BLaER1 treated with 17β-estradiol and CSF1 and Interleukin-3, amounts not matched to agents 10 nM and 100 nM (cell line): Measurements from ENCODE around the gene DYNLRB1.
"Not testable (repeated sequence)": the region's sequence is repeated elsewhere in the genome, so short reads cannot be mapped to it uniquely, and the experiment has no call there.

Source experiments
- H3K27ac ChIP-seq, 11 experiments: shearing (Covaris generic); formaldehyde crosslinking; 2 replicates each; pipeline ENCODE4 v1.8.1; 2022
- H3K27me3 ChIP-seq, 11 experiments: shearing (Covaris generic); formaldehyde crosslinking; 2 replicates each; pipeline ENCODE4 v1.8.1; 2022
- H3K36me3 ChIP-seq, 11 experiments: shearing (Covaris generic); formaldehyde crosslinking; 2 replicates each; pipeline ENCODE4 v1.8.1; 2022
- H3K4me1 ChIP-seq, 10 experiments: shearing (Covaris generic); formaldehyde crosslinking; 2 replicates each; pipeline ENCODE4 v1.8.1; 2022
- H3K4me2 ChIP-seq, 11 experiments: shearing (Covaris generic); formaldehyde crosslinking; 2 replicates each; pipeline ENCODE4 v1.8.1; 2022
- H3K4me3 ChIP-seq, 10 experiments: shearing (Covaris generic); formaldehyde crosslinking; 2 replicates each; pipeline ENCODE4 v1.8.1; 2022
- H3K9ac ChIP-seq, 11 experiments: shearing (Covaris generic); formaldehyde crosslinking; 2 replicates each; pipeline ENCODE4 v1.8.1; 2022
- H3K9me3 ChIP-seq, 11 experiments: shearing (Covaris generic); formaldehyde crosslinking; replicated peaks in 1 of 11; 2 replicates each; pipeline ENCODE4 v1.8.1; 2022
- H4K20me1 ChIP-seq, 11 experiments: shearing (Covaris generic); formaldehyde crosslinking; 2 replicates each; pipeline ENCODE4 v1.8.1; 2022
- Cebpa-rat ChIP-seq, 11 experiments: shearing (Covaris generic); IDR thresholded peaks; 2 replicates each; pipeline ENCODE4 v1.8.1; 2022

The DYNLRB1 gene

GRCh38 chr20:34516247-34517113 is at the start of gene DYNLRB1:
TSS of gene DYNLRB1 (plus strand) at chr20:34516422. CDS start at chr20:34516459, 37 bp downstream.
- no peak for TF ChIP-seq Cebpa-rat (IDR thresholded peaks at IDR 0.05)
- Histone ChIP-seq H3K27ac (peak within 1 kb of the TSS; percentile 80 to 90 (median 87)), H3K4me1 (peaks cover 24 to 51% (median 34%) of the 10 kb centered on the region in 10 experiments)

GRCh38 chr20:34468951-34469350 is 47.3 kb upstream of the DYNLRB1 start:
- H3K27me3 ChIP-seq: no peaks in the 10 kb centered on the region
- H3K9me3 ChIP-seq: no peaks in the 10 kb centered on the region
- H3K9ac ChIP-seq: no peak overlapping the region
- peaks cover 78 to 99% (median 92%) of the 10 kb centered on the region in 11 experiments for H3K36me3 ChIP-seq
- peaks cover 0 to 47% (median 9%) of the 10 kb centered on the region in 11 experiments; a peak in 11 of 22 replicates for H4K20me1 ChIP-seq
- H3K4me1 ChIP-seq: peaks cover 0 to 24% (median 16%) of the 10 kb centered on the region in 10 experiments; a peak in 19 of 20 replicates
- no peak overlapping the region for H3K27ac ChIP-seq
- no peak overlapping the region for H3K4me3 ChIP-seq
- no peak overlapping the region for H3K4me2 ChIP-seq
- no peak for TF ChIP-seq Cebpa-rat (IDR thresholded peaks at IDR 0.05)

More at GRCh38 chr20:34516247-34517113, at the start of gene DYNLRB1:
- H3K4me2 ChIP-seq: peak within 1 kb of the TSS; percentile 76 to 96 (median 90)
- H3K36me3 ChIP-seq: peaks cover 18 to 51% (median 31%) of the 10 kb centered on the region in 11 experiments; a peak in 21 of 22 replicates
- H4K20me1 ChIP-seq: peaks cover 18 to 50% (median 40%) of the 10 kb centered on the region in 11 experiments; a peak in 20 of 22 replicates
- H3K4me3 ChIP-seq: peak within 1 kb of the TSS; percentile 65 to 91 (median 84)
- H3K9ac ChIP-seq: peak within 1 kb of the TSS; percentile 86 to 95 (median 90)
- H3K9me3 ChIP-seq: no peaks in the 10 kb centered on the region
- H3K27me3 ChIP-seq: no peaks in the 10 kb centered on the region

GRCh38 chr20:34472246-34472925 is 43.8 kb upstream of the DYNLRB1 start:
- Histone ChIP-seq H3K4me3 (no peak overlapping the region), H3K9ac (peak overlapping the region in 1 of 11 experiments; percentile 4; a peak in 1 of 22 replicates), H3K4me1 (peaks cover 0 to 24% (median 16%) of the 10 kb centered on the region in 10 experiments; a peak in 19 of 20 replicates), H3K9me3 (peaks cover 0 to 8% (median 0%) of the 10 kb centered on the region in 11 experiments; a peak in 1 of 22 replicates), H3K36me3 (peaks cover 65 to 88% (median 83%) of the 10 kb centered on the region in 11 experiments), H4K20me1 (peaks cover 0 to 46% (median 6%) of the 10 kb centered on the region in 11 experiments; a peak in 10 of 22 replicates), H3K27me3 (no peaks in the 10 kb centered on the region), H3K4me2 (peak overlapping the region in 10 of 11 experiments; percentile 11 to 60 (median 20); a peak in 17 of 22 replicates), H3K27ac (peak overlapping the region in 2 of 11 experiments; percentile 0 to 6; a peak in 3 of 22 replicates)
- no peak for TF ChIP-seq Cebpa-rat (IDR thresholded peaks at IDR 0.05)

DNA sequence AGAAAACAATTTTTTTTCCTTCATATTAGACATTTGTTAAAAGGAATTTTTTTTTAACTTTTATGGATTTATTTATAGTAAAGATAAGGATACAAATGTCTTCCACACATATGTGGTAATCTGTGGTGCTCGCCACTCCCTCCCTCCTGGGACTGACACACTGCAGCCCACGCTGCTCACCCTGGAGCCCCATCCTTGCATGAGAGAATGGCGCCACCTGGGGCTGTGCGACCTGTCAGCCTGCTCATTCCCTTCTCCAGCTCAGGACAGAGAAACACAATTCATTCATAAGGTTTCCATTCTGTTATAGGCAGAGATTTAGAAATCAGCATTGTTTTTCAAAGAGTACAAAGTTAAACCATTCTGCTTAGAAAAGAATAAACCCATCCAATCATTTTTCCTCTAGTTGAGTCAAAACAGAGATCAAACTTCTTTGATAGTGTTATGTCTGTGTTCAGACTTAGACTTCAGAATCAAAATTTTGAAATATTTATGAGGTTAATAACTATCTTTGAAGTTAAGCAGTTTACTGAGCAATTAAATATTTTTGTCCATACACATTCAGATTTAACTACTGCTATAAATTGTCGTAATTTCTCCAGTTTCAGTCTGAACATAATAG is 42.8 kb upstream of the DYNLRB1 start:
- H3K27ac ChIP-seq: peak overlapping the region in 1 of 11 experiments; percentile 6; a peak in 2 of 22 replicates
- H3K4me2 ChIP-seq: peak overlapping the region in 7 of 11 experiments; percentile 11 to 60 (median 18); a peak in 11 of 22 replicates
- H3K36me3 ChIP-seq: peaks cover 65 to 88% (median 83%) of the 10 kb centered on the region in 11 experiments
- H3K4me1 ChIP-seq: peaks cover 0 to 24% (median 16%) of the 10 kb centered on the region in 10 experiments; a peak in 19 of 20 replicates
- H3K4me3 ChIP-seq: no peak overlapping the region
- peaks cover 0 to 8% (median 0%) of the 10 kb centered on the region in 11 experiments; a peak in 1 of 22 replicates for H3K9me3 ChIP-seq
- no peak overlapping the region for H3K9ac ChIP-seq
- H4K20me1 ChIP-seq: peaks cover 0 to 40% (median 6%) of the 10 kb centered on the region in 11 experiments; a peak in 10 of 22 replicates
- TF ChIP-seq Cebpa-rat (IDR thresholded peaks at IDR 0.05): no peak
- no peaks in the 10 kb centered on the region for H3K27me3 ChIP-seq

DNA sequence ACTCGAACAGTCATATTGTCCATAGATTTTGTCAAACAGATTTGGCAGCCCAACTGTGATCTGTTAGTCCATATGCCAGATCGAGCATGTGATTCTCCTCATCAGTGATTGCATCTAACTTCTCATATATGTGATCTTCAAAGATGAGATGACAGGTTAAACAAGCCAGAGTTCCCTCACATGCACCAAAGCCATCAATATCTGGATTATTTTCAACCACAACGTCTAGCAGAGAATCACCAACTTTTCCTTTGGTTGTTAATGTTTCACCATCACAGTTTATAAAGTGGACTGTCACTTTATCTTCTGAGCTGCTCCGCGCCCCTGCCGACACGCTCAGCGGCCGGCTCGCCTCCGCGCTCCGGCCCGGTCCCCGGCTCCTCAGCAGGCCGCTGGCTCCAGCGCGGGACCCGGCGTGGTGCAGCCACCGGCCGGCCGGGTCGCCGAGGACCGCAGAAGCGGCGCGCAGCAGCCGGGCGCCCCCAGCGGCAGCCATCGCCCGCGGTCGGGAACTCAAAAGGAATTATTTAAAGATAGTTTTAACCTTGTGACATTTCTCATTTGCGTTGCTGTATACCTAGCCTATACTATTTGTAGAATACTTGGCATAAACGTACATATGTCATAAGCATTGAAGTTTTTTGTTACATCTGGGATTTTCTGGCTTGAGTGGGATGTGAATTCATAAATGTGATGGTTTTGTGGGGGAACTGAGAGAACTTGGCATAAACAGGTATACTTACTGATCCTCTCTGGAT is 40.1 kb upstream of the DYNLRB1 start:
- Histone ChIP-seq H3K4me3 (no peak overlapping the region), H3K27ac (no peak overlapping the region), H3K4me1 (peaks cover 0 to 32% (median 16%) of the 10 kb centered on the region in 10 experiments; a peak in 19 of 20 replicates), H3K9ac (peak overlapping the region in 1 of 11 experiments; percentile 23; a peak in 1 of 22 replicates), H3K36me3 (peaks cover 64 to 88% (median 82%) of the 10 kb centered on the region in 11 experiments), H4K20me1 (peaks cover 0 to 36% (median 5%) of the 10 kb centered on the region in 11 experiments; a peak in 9 of 22 replicates), H3K27me3 (no peaks in the 10 kb centered on the region), H3K9me3 (peaks cover 0 to 18% (median 13%) of the 10 kb centered on the region in 11 experiments; a peak in 15 of 22 replicates), H3K4me2 (peak overlapping the region in 5 of 11 experiments; percentile 2 to 45 (median 20); a peak in 3 of 22 replicates)
- no peak for TF ChIP-seq Cebpa-rat (IDR thresholded peaks at IDR 0.05)

DNA sequence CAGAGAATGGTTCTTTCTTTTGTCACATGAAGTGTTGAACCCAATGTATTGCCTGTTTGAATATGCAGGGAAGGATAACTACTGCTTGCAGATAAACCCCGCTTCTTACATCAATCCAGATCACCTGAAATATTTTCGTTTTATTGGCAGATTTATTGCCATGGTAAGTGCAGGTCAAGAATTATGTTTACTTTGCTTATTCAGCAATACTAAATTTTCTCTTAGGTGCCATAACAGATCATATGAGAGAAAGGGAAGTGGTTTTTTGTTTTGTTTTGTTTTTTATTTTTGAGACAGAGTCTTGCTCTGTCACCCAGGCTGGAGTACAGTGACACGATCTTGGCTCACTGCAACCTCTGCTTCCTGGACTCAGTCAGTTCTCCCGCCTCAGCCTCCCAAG is 36.6 kb upstream of the DYNLRB1 start:
- Histone ChIP-seq H3K4me3 (no peak overlapping the region), H3K9ac (no peak overlapping the region), H3K4me1 (peaks cover 0 to 9% (median 0%) of the 10 kb centered on the region in 10 experiments; a peak in 4 of 20 replicates), H3K27ac (peak overlapping the region in 3 of 11 experiments; percentile 35 to 40 (median 38); a peak in 3 of 22 replicates), H4K20me1 (peaks cover 0 to 16% (median 0%) of the 10 kb centered on the region in 11 experiments; a peak in 5 of 22 replicates), H3K4me2 (peak overlapping the region in 1 of 11 experiments; percentile 25; a peak in 2 of 22 replicates), H3K27me3 (no peaks in the 10 kb centered on the region), H3K36me3 (peaks cover 79 to 90% (median 87%) of the 10 kb centered on the region in 11 experiments), H3K9me3 (peaks cover 17 to 44% (median 39%) of the 10 kb centered on the region in 11 experiments)
- TF ChIP-seq Cebpa-rat (IDR thresholded peaks at IDR 0.05): no peak

GRCh38 chr20:34482154-34482553 is 34.1 kb upstream of the DYNLRB1 start:
- not testable (repeated sequence) for H3K27ac ChIP-seq, H3K9ac ChIP-seq, H3K27me3 ChIP-seq, H3K4me3 ChIP-seq, H3K4me2 ChIP-seq, H3K4me1 ChIP-seq
- H4K20me1 ChIP-seq: peaks cover 0 to 16% (median 0%) of the 10 kb centered on the region in 11 experiments; a peak in 1 of 22 replicates
- H3K36me3 ChIP-seq: peaks cover 86 to 100% (median 99%) of the 10 kb centered on the region in 11 experiments
- peaks cover 17 to 43% (median 36%) of the 10 kb centered on the region in 11 experiments for H3K9me3 ChIP-seq

DNA sequence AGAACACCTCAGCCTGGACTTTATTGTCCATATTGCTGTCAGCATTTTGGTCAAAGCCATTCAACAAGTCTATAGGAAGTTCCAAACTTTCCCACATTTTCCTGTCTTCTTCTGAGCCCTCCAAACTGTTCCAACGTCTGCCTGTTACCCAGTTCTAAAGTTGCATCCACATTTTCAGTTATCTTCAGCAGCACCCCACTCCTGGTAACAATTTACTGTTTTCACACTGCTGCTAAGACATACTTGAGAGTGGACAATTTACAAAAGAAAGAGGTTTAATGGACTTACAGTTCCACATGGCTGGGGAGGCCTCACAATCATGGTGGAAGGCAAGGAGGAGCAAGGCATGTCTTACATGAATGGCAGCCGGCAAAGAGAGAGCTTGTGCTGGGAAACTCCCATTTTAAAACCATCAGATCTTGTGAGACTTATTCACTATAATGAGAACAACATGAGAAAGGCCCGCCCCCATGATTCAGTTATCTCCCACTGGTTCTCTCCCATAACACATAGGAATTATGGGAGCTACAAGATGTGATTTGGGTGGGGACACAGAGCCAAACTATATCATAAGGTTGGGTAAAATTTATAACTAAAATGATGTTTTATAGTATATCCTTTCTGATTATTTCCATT is 32.5 kb upstream of the DYNLRB1 start:
- not testable (repeated sequence) for H3K4me3 ChIP-seq, H3K27me3 ChIP-seq, H3K4me1 ChIP-seq, H3K9ac ChIP-seq, H3K27ac ChIP-seq, H3K4me2 ChIP-seq
- peaks cover 0 to 19% (median 0%) of the 10 kb centered on the region in 11 experiments; a peak in 2 of 22 replicates for H4K20me1 ChIP-seq
- peaks cover 86 to 100% (median 98%) of the 10 kb centered on the region in 11 experiments for H3K36me3 ChIP-seq
- peaks cover 17 to 43% (median 36%) of the 10 kb centered on the region in 11 experiments for H3K9me3 ChIP-seq
